MM.1S (cell line): ENCODE measurements around the gene NLRP11.
"Not testable (repeated sequence)": the region's sequence is repeated elsewhere in the genome, so short reads cannot be mapped to it uniquely, and the experiment has no call there.

Source experiments
- CTCF ChIP-seq: fragments of 300-600 bp; sonication (generic); IDR thresholded peaks from 2 replicates; pipeline ENCODE4 v1.5.1; 2016; ENCODE audit warnings: antibody characterized with exemption, low read length, mixed read lengths
- EZH2 ChIP-seq: fragments of 300-600 bp; sonication (generic); optimal IDR thresholded peaks from 2 replicates; pipeline ENCODE3; 2017; ENCODE audit warnings: low read depth, mild to moderate bottlenecking, antibody characterized with exemption, low read length, mixed read lengths

- not testable (repeated sequence) for TF ChIP-seq CTCF, EZH2
These were observed 73.0 kb downstream of the NLRP11 start, which contains the start of gene RFPL4A for GRCh38 chr19:55758797-55759196.
